HPDE6-E6E7 (cell line): ENCODE measurements around the gene OR1I1.
"Not testable (repeated sequence)": the region's sequence is repeated elsewhere in the genome, so short reads cannot be mapped to it uniquely, and the experiment has no call there.

Experiments used
- DNase-seq: peaks from one replicate; pipeline ENCODE4 v3.0.0; 2011; ENCODE audit warnings: missing footprints; ENCODE audit errors: extremely low spot score

Gene OR1I1, protein sequence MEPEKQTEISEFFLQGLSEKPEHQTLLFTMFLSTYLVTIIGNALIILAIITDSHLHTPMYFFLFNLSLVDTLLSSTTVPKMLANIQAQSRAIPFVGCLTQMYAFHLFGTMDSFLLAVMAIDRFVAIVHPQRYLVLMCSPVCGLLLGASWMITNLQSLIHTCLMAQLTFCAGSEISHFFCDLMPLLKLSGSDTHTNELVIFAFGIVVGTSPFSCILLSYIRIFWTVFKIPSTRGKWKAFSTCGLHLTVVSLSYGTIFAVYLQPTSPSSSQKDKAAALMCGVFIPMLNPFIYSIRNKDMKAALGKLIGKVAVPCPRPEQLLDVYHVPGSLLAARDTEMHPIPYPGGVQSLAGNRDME

DNA sequence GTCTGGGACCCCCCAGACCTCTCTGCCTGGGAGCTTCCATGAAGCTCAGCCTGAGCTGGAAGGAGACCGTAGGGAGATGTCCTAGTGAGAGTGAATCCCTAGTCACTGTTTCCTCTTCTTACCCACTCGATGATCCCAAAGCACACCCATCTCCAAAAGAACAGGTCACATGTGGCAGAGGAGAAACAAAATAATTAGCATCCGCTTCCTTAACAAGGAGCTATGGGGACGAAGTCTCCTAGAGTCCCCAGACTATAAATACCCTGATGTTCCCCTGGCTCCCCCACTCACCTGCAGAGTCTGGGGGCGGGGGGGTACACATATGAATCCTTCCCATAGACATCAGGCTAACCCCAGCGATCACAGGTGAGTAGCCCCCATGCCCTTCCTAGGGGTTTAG is at the start of gene OR1I1:
Gene OR1I1 (plus strand): TSS at position 301 of the 400 bp plus-strand sequence. CDS start 4,855 bp downstream, outside the sequence.
- no peak for DNase-seq

- DNase-seq, result no peak
These were observed 46.2 kb upstream of the OR1I1 start for GRCh38 chr19:15035795-15036311.

- no peak for DNase-seq
These were observed 44.4 kb upstream of the OR1I1 start for GRCh38 chr19:15037586-15037985.

- no peak for DNase-seq
These were observed 43.7 kb upstream of the OR1I1 start for GRCh38 chr19:15038294-15038693.

DNA sequence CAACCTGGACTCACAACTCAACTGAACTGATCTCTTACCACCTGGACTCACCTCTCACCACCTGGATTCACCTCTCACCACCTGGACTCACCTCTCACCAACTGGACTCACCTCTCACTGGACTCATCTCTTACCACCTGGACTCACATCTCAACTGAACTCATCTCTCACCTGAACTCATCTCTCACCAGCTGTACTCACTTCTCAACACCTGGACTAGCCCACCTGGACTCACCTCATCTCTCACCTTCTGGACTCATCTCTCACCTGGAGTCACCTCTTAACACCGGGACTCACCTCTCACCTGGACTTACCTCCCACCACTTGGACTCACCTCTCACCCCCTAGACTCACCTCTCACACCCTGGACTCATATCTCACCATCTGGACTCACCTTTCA is 40.0 kb upstream of the OR1I1 start:
- DNase-seq, result no peak

DNA sequence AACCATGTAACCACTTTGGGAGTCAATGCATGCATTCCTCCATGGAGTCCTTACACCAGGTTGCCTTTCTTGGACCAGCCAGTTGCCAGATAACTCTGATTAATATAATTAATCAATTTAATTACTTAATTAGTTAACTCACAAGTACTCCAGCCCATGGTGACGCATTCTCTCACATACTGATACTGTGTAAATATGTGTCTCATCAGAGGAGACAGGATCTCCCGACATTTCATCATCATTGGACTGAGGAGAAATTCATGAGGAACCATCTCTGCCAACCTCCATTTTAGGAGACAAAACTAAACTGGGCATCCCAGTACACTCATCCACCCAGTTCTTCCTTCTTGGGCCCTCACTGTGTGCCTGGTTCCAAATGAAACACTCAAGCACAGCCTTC is 39.2 kb upstream of the OR1I1 start:
- no peak for DNase-seq

DNA sequence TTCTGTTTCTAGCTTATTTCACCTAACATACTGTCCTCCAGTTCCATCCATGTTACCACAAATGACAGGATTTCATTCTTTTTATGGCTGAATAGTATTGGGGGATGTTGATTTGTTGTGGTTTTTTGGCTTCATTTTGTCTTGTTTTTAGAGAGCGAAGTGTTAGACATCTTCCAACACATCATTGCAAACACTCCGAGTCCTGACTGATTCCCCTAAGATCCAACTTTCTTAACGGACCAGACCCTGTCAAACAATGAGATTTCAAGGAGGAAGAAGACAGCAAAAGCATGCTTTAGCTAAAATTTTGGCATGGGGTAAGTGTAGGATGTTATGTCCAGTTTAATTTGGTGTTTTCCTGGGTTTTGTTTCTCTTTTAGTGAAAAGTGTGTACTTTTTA is 36.5 kb upstream of the OR1I1 start:
- DNase-seq, result no peak

DNA sequence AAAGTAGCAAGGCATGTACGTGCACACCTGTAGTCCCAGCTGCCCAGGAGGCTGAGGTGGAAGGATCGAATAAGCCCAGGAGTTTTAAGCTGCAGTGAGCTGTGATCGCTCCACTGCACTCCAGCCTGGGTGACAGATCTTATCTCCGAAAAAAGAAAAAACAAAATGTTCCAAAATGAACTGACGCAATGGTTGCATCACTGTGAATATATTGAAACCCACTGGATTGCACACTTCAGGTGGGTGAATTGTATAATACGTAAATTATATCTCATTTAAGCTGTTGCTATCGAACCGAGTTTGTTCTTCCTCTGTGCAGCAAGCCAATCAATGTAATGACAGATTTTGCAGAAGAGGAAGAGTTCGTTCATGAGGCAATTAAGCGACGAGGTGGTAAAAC is 34.3 kb upstream of the OR1I1 start:
- DNase-seq, result no peak

- DNase-seq, result no peak
These were observed 33.9 kb upstream of the OR1I1 start for GRCh38 chr19:15048128-15048527.

- no peak for DNase-seq
These were observed 33.0 kb upstream of the OR1I1 start, which contains the start of gene CASP14 for GRCh38 chr19:15048885-15049541. Gene CASP14, plus strand, starts transcription at chr19:15049480. Its CDS starts 2,772 bp downstream, at chr19:15052252.

GRCh38 chr19:15050639-15051038 is 31.4 kb upstream of the OR1I1 start:
- no peak for DNase-seq

GRCh38 chr19:15062036-15062435 is 20.0 kb upstream of the OR1I1 start:
- no peak for DNase-seq

DNA sequence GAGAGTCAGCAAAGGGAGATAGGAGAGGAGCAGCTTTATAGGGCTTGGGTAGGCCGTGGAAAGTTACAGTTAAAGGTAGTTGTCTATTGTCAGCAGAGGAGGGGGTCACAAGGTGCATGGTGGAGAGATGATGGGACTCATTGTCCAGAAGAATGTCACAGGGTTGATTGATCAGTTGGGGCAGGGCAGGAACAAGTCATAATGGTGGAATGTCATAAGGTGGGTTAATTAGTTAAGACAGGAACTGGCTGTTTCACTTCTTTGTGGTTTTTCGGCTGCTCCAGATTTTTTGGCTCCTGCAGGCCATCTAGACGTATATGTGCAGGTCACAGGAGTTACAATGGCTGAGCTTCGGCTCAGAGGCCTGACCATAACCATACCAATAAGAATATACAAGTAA is 11.6 kb upstream of the OR1I1 start:
- DNase-seq, result not testable (repeated sequence)

DNA sequence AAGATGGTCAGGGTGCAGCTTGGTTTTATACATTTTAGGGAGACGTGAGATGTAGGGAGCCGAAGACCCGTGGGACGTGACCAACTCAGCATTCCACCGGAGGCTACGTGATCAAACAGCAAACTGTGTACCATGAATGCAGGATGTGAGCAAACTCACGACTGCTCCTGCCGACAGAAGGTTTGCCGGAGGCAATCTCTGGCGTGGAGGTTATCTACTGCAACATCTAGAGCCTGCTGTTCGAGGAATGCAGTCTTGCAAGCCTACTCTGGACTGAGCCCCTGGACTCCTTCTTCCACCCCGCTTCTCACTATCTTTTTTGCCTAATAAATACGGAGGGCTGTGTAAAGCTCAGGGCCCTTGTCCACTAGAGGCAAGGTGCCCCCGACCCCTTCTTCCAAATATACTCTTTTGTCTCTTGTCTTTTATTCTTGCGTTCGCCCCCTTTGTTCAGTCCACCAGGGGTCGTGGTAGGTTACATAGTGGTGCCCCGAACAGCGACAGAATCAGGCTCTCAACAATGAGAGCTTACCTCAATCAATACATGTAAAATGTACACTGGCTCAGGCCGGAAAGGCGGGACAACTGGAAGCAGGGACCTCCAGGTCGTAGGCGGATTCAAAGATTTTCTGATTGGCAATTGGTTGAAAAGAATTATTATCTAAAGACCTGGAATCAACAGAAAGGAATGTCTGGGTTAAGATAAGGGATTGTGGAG is 8.9 kb upstream of the OR1I1 start:
- no peak for DNase-seq

DNA sequence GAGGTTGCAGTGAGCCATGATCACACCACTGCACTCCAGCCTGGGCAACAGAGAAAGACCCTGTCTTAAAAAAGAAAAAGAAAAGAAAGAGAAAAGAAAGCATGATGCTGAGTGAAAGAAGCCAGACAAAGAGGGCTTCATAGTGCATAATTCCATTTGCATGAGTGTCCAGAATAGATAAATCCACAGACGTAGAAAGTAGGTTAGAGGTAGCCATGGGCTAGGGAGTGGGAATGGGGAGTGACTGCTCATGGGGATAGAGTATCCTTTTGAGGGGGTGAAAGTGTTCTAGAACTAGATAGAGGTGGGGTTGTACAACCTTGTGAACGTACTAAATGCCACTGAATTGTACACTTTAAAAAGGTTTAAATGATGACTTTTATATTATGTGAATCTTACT is 7.6 kb upstream of the OR1I1 start:
- DNase-seq, result no peak

- no peak for DNase-seq
These were observed 6.2 kb upstream of the OR1I1 start for GRCh38 chr19:15075806-15076205.

DNA sequence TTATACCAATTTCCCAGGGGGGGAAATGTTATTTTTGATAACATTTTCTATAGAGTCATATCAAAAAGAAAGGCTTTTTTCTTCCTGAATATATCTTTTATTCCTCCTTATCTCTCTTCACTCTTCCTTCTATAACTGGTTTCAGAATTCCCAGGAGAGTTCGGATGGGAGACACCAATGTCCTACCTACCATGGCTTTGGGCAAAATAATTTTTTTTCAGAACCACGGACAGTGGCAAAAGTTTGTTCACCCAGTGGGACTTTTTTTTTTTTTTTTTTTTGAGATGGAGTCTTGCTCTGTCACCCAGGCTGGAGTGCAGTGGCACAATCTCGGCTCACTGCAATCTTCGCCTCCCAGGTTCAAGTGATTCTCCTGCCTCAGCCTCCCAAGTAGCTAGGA is 2.0 kb upstream of the OR1I1 start:
- not testable (repeated sequence) for DNase-seq

DNA sequence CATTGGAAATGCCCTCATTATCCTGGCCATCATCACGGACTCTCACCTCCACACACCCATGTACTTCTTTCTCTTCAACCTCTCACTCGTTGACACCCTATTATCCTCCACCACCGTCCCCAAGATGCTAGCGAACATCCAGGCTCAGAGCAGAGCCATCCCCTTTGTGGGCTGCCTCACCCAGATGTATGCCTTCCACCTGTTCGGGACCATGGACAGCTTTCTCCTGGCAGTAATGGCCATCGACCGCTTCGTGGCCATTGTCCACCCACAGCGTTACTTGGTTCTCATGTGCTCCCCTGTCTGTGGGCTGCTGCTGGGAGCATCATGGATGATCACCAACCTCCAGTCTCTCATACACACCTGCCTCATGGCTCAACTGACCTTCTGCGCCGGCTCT is 5.2 kb downstream of the OR1I1 start:
- no peak for DNase-seq

GRCh38 chr19:15091918-15092753 is 10.1 kb downstream of the OR1I1 start:
- no peak for DNase-seq

GRCh38 chr19:15093001-15093400 is 11.0 kb downstream of the OR1I1 start:
- DNase-seq, result no peak

- DNase-seq, result no peak
These were observed 14.2 kb downstream of the OR1I1 start for GRCh38 chr19:15096223-15096622.
